HEK293T (cell line): ENCODE measurements around the gene GRM6.

Experiments used
- CTCF ChIA-PET: fragments of 350-600 bp; formaldehyde crosslinking; extraction: SDS; loops from one replicate; lab custom pipeline; 2021; ENCODE audit warnings: antibody characterized with exemption, inconsistent platforms; lab: Yijun Ruan, JAX
- POLR2A ChIA-PET: fragments of 350-600 bp; formaldehyde crosslinking; extraction: SDS; loops from one replicate; lab custom pipeline; 2020; ENCODE audit warnings: antibody characterized with exemption, inconsistent platforms; lab: Yijun Ruan, JAX
- DNase-seq: peaks from one replicate; pipeline ENCODE4 v3.0.0; 2012; ENCODE audit warnings: mixed read lengths; ENCODE audit errors: extremely low spot score
- BHLHE40 ChIP-seq: fragments of 450-650 bp; IDR thresholded peaks from 2 replicates; pipeline ENCODE4 v1.6.1; 2016; ENCODE audit warnings: mild to moderate bottlenecking, moderate library complexity, borderline replicate concordance
- CTBP1 ChIP-seq: fragments of 450-650 bp; IDR thresholded peaks from 2 replicates; pipeline ENCODE4 v1.6.1; 2016; ENCODE audit warnings: borderline replicate concordance
- FOXK2 ChIP-seq: fragments of 450-650 bp; IDR thresholded peaks from 2 replicates; pipeline ENCODE4 v1.6.1; 2016; ENCODE audit warnings: mild to moderate bottlenecking
- FOXM1 ChIP-seq: fragments of 450-650 bp; IDR thresholded peaks from 2 replicates; pipeline ENCODE4 v1.6.1; 2017; ENCODE audit warnings: mild to moderate bottlenecking, borderline replicate concordance
- HDGF ChIP-seq: fragments of 450-650 bp; IDR thresholded peaks from 2 replicates; pipeline ENCODE4 v1.6.1; 2017; ENCODE audit warnings: antibody characterized with exemption, borderline replicate concordance
- LEF1 ChIP-seq: fragments of 450-650 bp; IDR thresholded peaks from 2 replicates; pipeline ENCODE4 v1.6.1; 2017; ENCODE audit warnings: mild to moderate bottlenecking, borderline replicate concordance
- SP1 ChIP-seq: fragments of 450-650 bp; IDR thresholded peaks from 2 replicates; pipeline ENCODE4 v1.6.1; 2017
- SUZ12 ChIP-seq: fragments of 450-650 bp; IDR thresholded peaks from 2 replicates; pipeline ENCODE4 v1.6.1; 2016; ENCODE audit warnings: mild to moderate bottlenecking
- ZNF384 ChIP-seq: fragments of 450-650 bp; IDR thresholded peaks from 2 replicates; pipeline ENCODE4 v1.6.1; 2016

Gene GRM6

DNA sequence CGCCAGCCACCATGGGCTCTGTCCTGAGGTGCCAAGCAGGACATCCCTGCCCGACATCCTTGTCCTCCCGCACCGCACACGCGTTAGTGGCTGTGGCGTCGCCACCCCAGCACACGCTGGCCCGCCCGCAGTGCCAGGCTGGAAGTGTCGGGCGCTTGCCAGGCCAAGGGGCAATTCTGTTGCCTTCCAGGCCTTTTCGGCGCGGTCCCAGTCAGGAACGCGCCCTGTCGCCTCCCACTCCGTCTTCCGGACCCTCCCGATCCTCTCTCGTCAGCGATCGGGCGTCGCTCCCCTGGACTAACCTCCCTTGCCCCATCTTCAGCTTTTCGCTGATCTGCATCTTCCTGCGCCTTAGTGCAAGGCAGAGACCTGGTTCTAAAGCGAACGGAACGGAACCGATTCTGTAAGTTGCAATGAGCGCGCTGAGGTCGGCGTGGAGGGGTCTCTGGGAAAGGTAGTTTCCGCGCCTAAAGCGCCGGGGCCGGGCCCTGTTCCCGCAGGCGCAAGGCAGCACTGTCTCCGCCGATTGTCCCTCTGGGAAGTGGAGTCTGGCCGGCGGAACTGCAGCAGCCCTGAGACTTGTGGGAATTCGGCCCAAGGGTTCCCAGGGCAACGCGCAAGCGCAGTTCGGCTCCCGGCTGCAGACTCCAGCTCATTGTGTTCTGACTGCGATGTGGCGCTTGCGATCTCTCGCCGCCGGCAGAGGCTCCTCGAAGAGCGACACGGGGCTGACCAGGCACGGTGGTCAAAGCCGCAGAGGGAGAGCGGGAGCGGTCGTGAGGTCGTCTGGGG, 54.4 kb downstream of the GRM6 start, which contains the start of gene ZNF454:
Gene ZNF454, plus strand, starts transcription at position 630 of the 792 bp plus-strand sequence. CDS start 1,594 bp downstream, outside the sequence.
- ChIA-PET CTCF (no interaction called here), POLR2A (no interaction called here)
- DNase-seq: no peak
- TF ChIP-seq HDGF (no peak), CTBP1 (no peak), SP1 (no peak), FOXK2 (no peak), BHLHE40 (no peak), LEF1 (no peak), FOXM1 (no peak), SUZ12 (no peak)

DNA sequence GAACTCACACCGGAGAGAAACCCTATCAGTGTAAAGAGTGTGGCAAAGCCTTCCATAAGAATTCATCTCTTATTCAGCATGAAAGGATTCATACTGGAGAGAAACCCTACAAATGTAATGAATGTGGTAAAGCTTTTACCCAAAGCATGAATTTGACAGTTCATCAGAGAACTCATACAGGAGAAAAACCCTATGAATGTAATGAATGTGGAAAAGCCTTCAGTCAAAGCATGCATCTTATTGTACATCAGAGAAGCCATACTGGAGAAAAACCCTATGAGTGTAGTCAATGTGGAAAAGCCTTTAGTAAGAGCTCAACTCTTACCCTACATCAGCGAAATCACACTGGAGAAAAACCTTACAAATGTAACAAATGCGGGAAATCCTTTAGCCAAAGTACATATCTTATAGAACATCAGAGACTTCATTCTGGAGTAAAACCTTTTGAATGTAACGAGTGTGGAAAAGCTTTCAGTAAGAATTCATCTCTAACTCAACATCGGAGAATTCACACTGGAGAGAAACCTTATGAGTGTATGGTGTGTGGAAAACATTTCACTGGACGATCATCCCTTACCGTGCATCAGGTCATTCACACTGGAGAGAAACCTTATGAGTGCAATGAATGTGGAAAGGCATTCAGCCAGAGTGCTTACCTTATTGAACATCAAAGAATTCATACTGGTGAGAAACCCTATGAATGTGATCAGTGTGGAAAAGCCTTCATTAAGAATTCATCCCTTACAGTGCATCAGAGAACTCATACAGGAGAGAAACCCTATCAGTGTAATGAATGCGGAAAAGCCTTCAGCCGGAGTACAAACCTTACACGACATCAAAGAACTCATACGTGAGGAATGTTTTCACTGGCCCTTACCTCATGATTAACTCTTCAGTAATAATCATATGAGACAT, 63.0 kb downstream of the GRM6 start:
- POLR2A ChIA-PET: no interaction called here
- CTCF ChIA-PET: no interaction called here
- DNase-seq: no peak
- TF ChIP-seq ZNF384: no peak
